ENCODE results near the gene DTX3L. TPM values are rescaled to one million over a fixed set of nuclear protein-coding genes. Genes with fewer than 3 reads are reported as not detected.

DTX3L gene
- total and polyA plus RNA-seq, 9 of the 15 experiments (the other 6 are each of a cell fraction or from before 2014, with no cell fraction given) = 2.3 to 6.5 (median 3.0) TPM

DNA sequence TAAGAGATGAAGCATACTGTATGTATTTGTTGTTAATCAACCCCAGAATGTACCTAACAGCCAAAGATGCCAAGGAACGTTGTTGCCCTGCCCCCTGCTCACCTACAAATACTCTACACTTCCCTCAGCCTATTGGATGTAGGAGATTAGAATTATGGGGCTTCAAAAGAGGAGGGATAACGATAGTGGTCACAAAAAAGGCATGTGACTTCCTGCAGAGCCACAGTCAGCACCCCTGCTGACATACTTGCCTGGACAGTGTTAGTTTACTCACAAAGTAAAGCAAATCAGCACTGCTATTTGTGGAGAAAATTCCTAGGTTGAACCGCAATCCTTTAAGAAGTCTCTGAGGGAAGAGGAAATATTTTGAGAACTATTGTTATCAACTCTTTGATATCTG, 51.2 kb downstream of the DTX3L start:
- Histone ChIP-seq H3K4me1 (replicated peaks in 1 of 2; ENCODE audit: control insufficient read depth in 2 of 2, insufficient read depth in 2 of 2, low read length in 2 of 2) (no peaks in the 10 kb centered on the region), H3K4me2 (ENCODE audit: insufficient read depth, low read length) (no peak overlapping the region), H3K36me3 (ENCODE audit: control insufficient read depth, insufficient read depth, low read length) (no peaks in the 10 kb centered on the region), H3K9me3 (replicated peaks; ENCODE audit: control insufficient read depth, insufficient read depth, low read depth, low read length) (no peaks in the 10 kb centered on the region; the same call in 1 of the 2 replicates), H3K79me2 (ENCODE audit: control insufficient read depth, insufficient read depth, low read length) (no peaks in the 10 kb centered on the region), H3K27me3 (ENCODE audit: control insufficient read depth in 2 of 2, insufficient read depth in 2 of 2, low read length in 2 of 2) (peaks cover 6 to 13% of the 10 kb centered on the region in 2 experiments; a peak in 2 of 5 replicates), H3K9ac (ENCODE audit: insufficient read depth in 1 of 2, low read depth in 2 of 2, low read length in 2 of 2) (no peak overlapping the region), H3K27ac (ENCODE audit: extremely low read depth, low read depth, low read length) (no peak overlapping the region), H3K9me1 (ENCODE audit: control insufficient read depth, insufficient read depth, low read length) (no peaks in the 10 kb centered on the region), H2AFZ (ENCODE audit: low read depth, low read length) (no peak overlapping the region), H4K20me1 (replicated peaks; ENCODE audit: control insufficient read depth, insufficient read depth, low read length) (no peaks in the 10 kb centered on the region), H3K4me3 (no peak overlapping the region)
- ATAC-seq (no peak), FAIRE-seq (no peak), DNase-seq (ENCODE audit: extremely low read depth in 1 of 4, low spot score in 3 of 4) (no peak)
- ChIA-PET CTCF (ENCODE audit: low intra/inter-chr PET ratio) (no interaction called here), POLR2A (no interaction called here)
- no TSS peak for BruUV-seq (replicated peaks)
- 6% methylated on average over 3 of the region's 3 CpGs for WGBS (ENCODE audit: insufficient coverage, low coverage, missing lambda C conversion rate)
- intact Hi-C loops (cut with micrococcal nuclease) (no loop called here), in situ Hi-C loops (cut with MboI) (no loop called here)
- TF ChIP-seq SMAD1 (IDR thresholded peaks at IDR 0.05; ENCODE audit: low read depth, low read length, partially characterized antibody) = no peak
- no peak for TF ChIP-seq FOXK1 (CRISPR knock-in tag; IDR thresholded peaks at IDR 0.05; ENCODE audit: borderline replicate concordance)
- no peak for TF ChIP-seq ELF1 (tag; IDR thresholded peaks at IDR 0.05)
- TF ChIP-seq ZNF224 (CRISPR knock-in tag; IDR thresholded peaks at IDR 0.05) = no peak
- TF ChIP-seq, protein P1, sequence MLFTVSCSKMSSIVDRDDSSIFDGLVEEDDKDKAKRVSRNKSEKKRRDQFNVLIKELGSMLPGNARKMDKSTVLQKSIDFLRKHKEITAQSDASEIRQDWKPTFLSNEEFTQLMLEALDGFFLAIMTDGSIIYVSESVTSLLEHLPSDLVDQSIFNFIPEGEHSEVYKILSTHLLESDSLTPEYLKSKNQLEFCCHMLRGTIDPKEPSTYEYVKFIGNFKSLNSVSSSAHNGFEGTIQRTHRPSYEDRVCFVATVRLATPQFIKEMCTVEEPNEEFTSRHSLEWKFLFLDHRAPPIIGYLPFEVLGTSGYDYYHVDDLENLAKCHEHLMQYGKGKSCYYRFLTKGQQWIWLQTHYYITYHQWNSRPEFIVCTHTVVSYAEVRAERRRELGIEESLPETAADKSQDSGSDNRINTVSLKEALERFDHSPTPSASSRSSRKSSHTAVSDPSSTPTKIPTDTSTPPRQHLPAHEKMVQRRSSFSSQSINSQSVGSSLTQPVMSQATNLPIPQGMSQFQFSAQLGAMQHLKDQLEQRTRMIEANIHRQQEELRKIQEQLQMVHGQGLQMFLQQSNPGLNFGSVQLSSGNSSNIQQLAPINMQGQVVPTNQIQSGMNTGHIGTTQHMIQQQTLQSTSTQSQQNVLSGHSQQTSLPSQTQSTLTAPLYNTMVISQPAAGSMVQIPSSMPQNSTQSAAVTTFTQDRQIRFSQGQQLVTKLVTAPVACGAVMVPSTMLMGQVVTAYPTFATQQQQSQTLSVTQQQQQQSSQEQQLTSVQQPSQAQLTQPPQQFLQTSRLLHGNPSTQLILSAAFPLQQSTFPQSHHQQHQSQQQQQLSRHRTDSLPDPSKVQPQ (CRISPR knock-in tag; IDR thresholded peaks at IDR 0.05; ENCODE audit: borderline replicate concordance) = no peak
- no peak for TF ChIP-seq HDAC8 (tag; IDR thresholded peaks at IDR 0.05)
- no peak for TF ChIP-seq ZNF780A (CRISPR knock-in tag; IDR thresholded peaks at IDR 0.05)
- TF ChIP-seq, protein P2, sequence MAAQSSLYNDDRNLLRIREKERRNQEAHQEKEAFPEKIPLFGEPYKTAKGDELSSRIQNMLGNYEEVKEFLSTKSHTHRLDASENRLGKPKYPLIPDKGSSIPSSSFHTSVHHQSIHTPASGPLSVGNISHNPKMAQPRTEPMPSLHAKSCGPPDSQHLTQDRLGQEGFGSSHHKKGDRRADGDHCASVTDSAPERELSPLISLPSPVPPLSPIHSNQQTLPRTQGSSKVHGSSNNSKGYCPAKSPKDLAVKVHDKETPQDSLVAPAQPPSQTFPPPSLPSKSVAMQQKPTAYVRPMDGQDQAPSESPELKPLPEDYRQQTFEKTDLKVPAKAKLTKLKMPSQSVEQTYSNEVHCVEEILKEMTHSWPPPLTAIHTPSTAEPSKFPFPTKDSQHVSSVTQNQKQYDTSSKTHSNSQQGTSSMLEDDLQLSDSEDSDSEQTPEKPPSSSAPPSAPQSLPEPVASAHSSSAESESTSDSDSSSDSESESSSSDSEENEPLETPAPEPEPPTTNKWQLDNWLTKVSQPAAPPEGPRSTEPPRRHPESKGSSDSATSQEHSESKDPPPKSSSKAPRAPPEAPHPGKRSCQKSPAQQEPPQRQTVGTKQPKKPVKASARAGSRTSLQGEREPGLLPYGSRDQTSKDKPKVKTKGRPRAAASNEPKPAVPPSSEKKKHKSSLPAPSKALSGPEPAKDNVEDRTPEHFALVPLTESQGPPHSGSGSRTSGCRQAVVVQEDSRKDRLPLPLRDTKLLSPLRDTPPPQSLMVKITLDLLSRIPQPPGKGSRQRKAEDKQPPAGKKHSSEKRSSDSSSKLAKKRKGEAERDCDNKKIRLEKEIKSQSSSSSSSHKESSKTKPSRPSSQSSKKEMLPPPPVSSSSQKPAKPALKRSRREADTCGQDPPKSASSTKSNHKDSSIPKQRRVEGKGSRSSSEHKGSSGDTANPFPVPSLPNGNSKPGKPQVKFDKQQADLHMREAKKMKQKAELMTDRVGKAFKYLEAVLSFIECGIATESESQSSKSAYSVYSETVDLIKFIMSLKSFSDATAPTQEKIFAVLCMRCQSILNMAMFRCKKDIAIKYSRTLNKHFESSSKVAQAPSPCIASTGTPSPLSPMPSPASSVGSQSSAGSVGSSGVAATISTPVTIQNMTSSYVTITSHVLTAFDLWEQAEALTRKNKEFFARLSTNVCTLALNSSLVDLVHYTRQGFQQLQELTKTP (IDR thresholded peaks at IDR 0.05; ENCODE audit: low read depth in 1 of 2, partially characterized antibody in 2 of 2) = no peak
- no peak for TF ChIP-seq HNRNPL (IDR thresholded peaks at IDR 0.05; ENCODE audit: low read depth, low read length)
- TF ChIP-seq, protein P3, sequence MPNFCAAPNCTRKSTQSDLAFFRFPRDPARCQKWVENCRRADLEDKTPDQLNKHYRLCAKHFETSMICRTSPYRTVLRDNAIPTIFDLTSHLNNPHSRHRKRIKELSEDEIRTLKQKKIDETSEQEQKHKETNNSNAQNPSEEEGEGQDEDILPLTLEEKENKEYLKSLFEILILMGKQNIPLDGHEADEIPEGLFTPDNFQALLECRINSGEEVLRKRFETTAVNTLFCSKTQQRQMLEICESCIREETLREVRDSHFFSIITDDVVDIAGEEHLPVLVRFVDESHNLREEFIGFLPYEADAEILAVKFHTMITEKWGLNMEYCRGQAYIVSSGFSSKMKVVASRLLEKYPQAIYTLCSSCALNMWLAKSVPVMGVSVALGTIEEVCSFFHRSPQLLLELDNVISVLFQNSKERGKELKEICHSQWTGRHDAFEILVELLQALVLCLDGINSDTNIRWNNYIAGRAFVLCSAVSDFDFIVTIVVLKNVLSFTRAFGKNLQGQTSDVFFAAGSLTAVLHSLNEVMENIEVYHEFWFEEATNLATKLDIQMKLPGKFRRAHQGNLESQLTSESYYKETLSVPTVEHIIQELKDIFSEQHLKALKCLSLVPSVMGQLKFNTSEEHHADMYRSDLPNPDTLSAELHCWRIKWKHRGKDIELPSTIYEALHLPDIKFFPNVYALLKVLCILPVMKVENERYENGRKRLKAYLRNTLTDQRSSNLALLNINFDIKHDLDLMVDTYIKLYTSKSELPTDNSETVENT (CRISPR knock-in tag; IDR thresholded peaks at IDR 0.05) = no peak
- no peak for TF ChIP-seq DPF2 (IDR thresholded peaks at IDR 0.05)
- TF ChIP-seq, protein P4, sequence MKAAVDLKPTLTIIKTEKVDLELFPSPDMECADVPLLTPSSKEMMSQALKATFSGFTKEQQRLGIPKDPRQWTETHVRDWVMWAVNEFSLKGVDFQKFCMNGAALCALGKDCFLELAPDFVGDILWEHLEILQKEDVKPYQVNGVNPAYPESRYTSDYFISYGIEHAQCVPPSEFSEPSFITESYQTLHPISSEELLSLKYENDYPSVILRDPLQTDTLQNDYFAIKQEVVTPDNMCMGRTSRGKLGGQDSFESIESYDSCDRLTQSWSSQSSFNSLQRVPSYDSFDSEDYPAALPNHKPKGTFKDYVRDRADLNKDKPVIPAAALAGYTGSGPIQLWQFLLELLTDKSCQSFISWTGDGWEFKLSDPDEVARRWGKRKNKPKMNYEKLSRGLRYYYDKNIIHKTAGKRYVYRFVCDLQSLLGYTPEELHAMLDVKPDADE (conservative IDR thresholded peaks at IDR 0.05; ENCODE audit: control insufficient read depth, low read depth, low read length) = no peak
- TF ChIP-seq ZNF184 (CRISPR knock-in tag; IDR thresholded peaks at IDR 0.05) = no peak

Data from K562 (cell line).